HUES64 (cell line): ENCODE data around the gene USP17L30.
"Not testable (repeated sequence)": the region's sequence is repeated elsewhere in the genome, so short reads cannot be mapped to it uniquely, and the experiment has no call there.

Source experiments
- H3K27ac ChIP-seq: 2 replicates; pipeline ENCODE4 v1.7.0; 2013; ENCODE audit warnings: low read depth, low read length, inconsistent platforms
- H3K27me3 ChIP-seq: 2 replicates; pipeline ENCODE4 v1.6.1; 2013; ENCODE audit warnings: mild to moderate bottlenecking, low read length; ENCODE audit not compliant: insufficient read depth
- H3K36me3 ChIP-seq: 2 replicates; pipeline ENCODE4 v1.6.1; 2013; ENCODE audit warnings: mild to moderate bottlenecking, low read length; ENCODE audit not compliant: insufficient read depth
- H3K4me1 ChIP-seq: 2 replicates; pipeline ENCODE4 v1.6.1; 2013; ENCODE audit warnings: mild to moderate bottlenecking, low read length, moderate library complexity; ENCODE audit not compliant: insufficient read depth
- H3K4me3 ChIP-seq: 2 replicates; pipeline ENCODE4 v1.5.1; 2013; ENCODE audit warnings: mild to moderate bottlenecking, low read length, moderate library complexity
- H3K9ac ChIP-seq: 2 replicates; pipeline ENCODE4 v1.6.1; 2013; ENCODE audit warnings: mild to moderate bottlenecking, low read depth, low read length
- H3K9me3 ChIP-seq: 2 replicates; pipeline ENCODE4 v1.6.1; 2013; ENCODE audit warnings: low read depth, low read length; ENCODE audit not compliant: insufficient read depth
- WGBS: fragments of 150-250, 120-280 bp; methylation state at CpG from one replicate; pipeline ENCODE4 v1.1.7; 2013; ENCODE audit warnings: missing lambda C conversion rate; 5-methylcytosine and 5-hydroxymethylcytosine counted together

Gene USP17L30

GRCh38 chr4:9381012-9381534 lies 18.1 kb downstream of the USP17L30 start:
- peak overlapping the region; percentile 34 for H3K4me3 ChIP-seq
- H3K9ac ChIP-seq, H3K4me1 ChIP-seq, H3K27me3 ChIP-seq, H3K36me3 ChIP-seq, H3K27ac ChIP-seq, H3K9me3 ChIP-seq: not testable (repeated sequence)
- 64% methylated on average over 28 of the region's 36 CpGs for WGBS

- WGBS: 70% methylated on average over 1 of the region's 1 CpG
- H3K27me3 ChIP-seq: no peaks in the 10 kb centered on the region
- no peaks in the 10 kb centered on the region for H3K9me3 ChIP-seq
- H3K9ac ChIP-seq: no peak overlapping the region
- H3K36me3 ChIP-seq: no peaks in the 10 kb centered on the region
- no peak overlapping the region for H3K27ac ChIP-seq
- H3K4me3 ChIP-seq: no peak overlapping the region
- H3K4me1 ChIP-seq: no peaks in the 10 kb centered on the region
These were observed 21.2 kb downstream of the USP17L30 start for GRCh38 chr4:9384126-9384525.

- H3K9me3 ChIP-seq, H3K4me1 ChIP-seq, H3K4me3 ChIP-seq, H3K36me3 ChIP-seq, H3K27me3 ChIP-seq, H3K27ac ChIP-seq, H3K9ac ChIP-seq: not testable (repeated sequence)
- 84% methylated on average over 2 of the region's 2 CpGs for WGBS
These were observed 26.1 kb downstream of the USP17L30 start for GRCh38 chr4:9389001-9389400.

- 71% methylated on average over 2 of the region's 2 CpGs for WGBS
- not testable (repeated sequence) for H3K4me1 ChIP-seq, H3K27me3 ChIP-seq, H3K27ac ChIP-seq, H3K4me3 ChIP-seq, H3K36me3 ChIP-seq, H3K9ac ChIP-seq
- H3K9me3 ChIP-seq: peaks cover 21% of the 10 kb centered on the region; the same call in 1 of the 2 replicates
These were observed 42.8 kb downstream of the USP17L30 start for GRCh38 chr4:9405774-9406173.

- not testable (repeated sequence) for H3K27ac ChIP-seq, H3K27me3 ChIP-seq, H3K4me3 ChIP-seq, H3K9ac ChIP-seq, H3K36me3 ChIP-seq, H3K4me1 ChIP-seq
- WGBS: 58% methylated on average over 3 of the region's 3 CpGs
- peaks cover 23% of the 10 kb centered on the region; the same call in 1 of the 2 replicates for H3K9me3 ChIP-seq
These were observed 43.6 kb downstream of the USP17L30 start for GRCh38 chr4:9406491-9406890.

- Histone ChIP-seq H3K36me3 (no peaks in the 10 kb centered on the region), H3K4me1 (no peaks in the 10 kb centered on the region), H3K27ac (no peak overlapping the region), H3K9me3 (peaks cover 18% of the 10 kb centered on the region), H3K9ac (no peak overlapping the region), H3K4me3 (no peak overlapping the region), H3K27me3 (no peaks in the 10 kb centered on the region)
- WGBS: 85% methylated on average over 13 of the region's 13 CpGs
These were observed 46.9 kb downstream of the USP17L30 start for GRCh38 chr4:9409793-9410192.
